GM23248 (cell line): ENCODE results near the gene PHF21A. TPM values are rescaled to one million over a fixed set of nuclear protein-coding genes. Genes with fewer than 3 reads are reported as not detected.

ENCODE experiments used
- DNase-seq: peaks from one replicate; pipeline ENCODE4 v3.0.0-alpha.2; 2015
- H2AFZ ChIP-seq: fragments of 200-600 bp; sonication (generic); 2 replicates; pipeline ENCODE4 v1.6.1; 2016; ENCODE audit warnings: antibody characterized with exemption
- H3F3A ChIP-seq: fragments of 200-600 bp; sonication (generic); 2 replicates; pipeline ENCODE4 v1.6.1; 2016; ENCODE audit warnings: mild to moderate bottlenecking, antibody characterized with exemption, mixed run types; ENCODE audit not compliant: insufficient read depth
- H3K27ac ChIP-seq: fragments of 200-600 bp; sonication (generic); 2 replicates; pipeline ENCODE4 v1.5.1; 2016; ENCODE audit warnings: mild to moderate bottlenecking
- H3K27me3 ChIP-seq: fragments of 200-600 bp; sonication (generic); replicated peaks from 2 replicates; pipeline ENCODE4 v1.6.1; 2016; ENCODE audit warnings: mild to moderate bottlenecking; ENCODE audit not compliant: insufficient read depth
- H3K36me3 ChIP-seq: fragments of 200-600 bp; sonication (generic); 2 replicates; pipeline ENCODE4 v1.6.1; 2016; ENCODE audit warnings: low read depth, mild to moderate bottlenecking
- H3K4me1 ChIP-seq: fragments of 200-600 bp; sonication (generic); 2 replicates; pipeline ENCODE4 v1.6.1; 2016; ENCODE audit warnings: mild to moderate bottlenecking; ENCODE audit not compliant: insufficient read depth
- H3K4me2 ChIP-seq: fragments of 200-600 bp; sonication (generic); one replicate; pipeline ENCODE4 v1.6.1; 2016; ENCODE audit warnings: mild to moderate bottlenecking; ENCODE audit not compliant: unreplicated experiment
- H3K4me3 ChIP-seq: fragments of 200-600 bp; sonication (generic); 2 replicates; pipeline ENCODE4 v1.5.1; 2016; ENCODE audit warnings: mild to moderate bottlenecking
- H3K79me2 ChIP-seq: fragments of 200-600 bp; sonication (generic); 2 replicates; pipeline ENCODE4 v1.6.1; 2016; ENCODE audit warnings: mild to moderate bottlenecking; ENCODE audit not compliant: insufficient read depth
- H3K9ac ChIP-seq: fragments of 200-600 bp; sonication (generic); 2 replicates; pipeline ENCODE4 v1.6.1; 2016; ENCODE audit warnings: mild to moderate bottlenecking
- H3K9me2 ChIP-seq: fragments of 200-600 bp; sonication (generic); 2 replicates; pipeline ENCODE4 v1.6.1; 2016; ENCODE audit warnings: mixed run types, mild to moderate bottlenecking, moderate library complexity; ENCODE audit not compliant: insufficient read depth
- H3K9me3 ChIP-seq: fragments of 200-600 bp; sonication (generic); one replicate; pipeline ENCODE4 v1.6.1; 2017; ENCODE audit warnings: low read depth
- H4K20me1 ChIP-seq: fragments of 200-600 bp; sonication (generic); 2 replicates; pipeline ENCODE4 v1.6.0; 2016; ENCODE audit not compliant: insufficient read depth
- EZH2 ChIP-seq: fragments of 200-600 bp; sonication (generic); IDR thresholded peaks from 2 replicates; pipeline ENCODE4 v1.6.1; 2018; ENCODE audit warnings: antibody characterized with exemption, mild to moderate bottlenecking; ENCODE audit not compliant: insufficient read depth, poor library complexity, severe bottlenecking
- EZH2phosphoT487 ChIP-seq: fragments of 200-600 bp; sonication (generic); IDR thresholded peaks from 2 replicates; pipeline ENCODE4 v1.6.1; 2018; ENCODE audit warnings: antibody characterized with exemption, moderate library complexity, mild to moderate bottlenecking, low read depth; ENCODE audit not compliant: insufficient read depth
- WGBS, 2 experiments: methylation state at CpG; one replicate each; pipeline ENCODE4 v1.1.6; 2015 to 2017; ENCODE audit warnings: low lambda C conversion rate in 2 of 2, low coverage in 1 of 2; ENCODE audit errors: missing lambda C conversion rate in 2 of 2; 5-methylcytosine and 5-hydroxymethylcytosine counted together
- in situ Hi-C: fragments of 300-500 bp; cut with MboI; formaldehyde crosslinking; loops from 2 replicates; pipeline ENCODE4 v1.15.0; 2020
- polyA plus RNA-seq: library from polyadenylated mRNA; unstranded; fragments of >200 nt; fragmentation: Nextera tagmentation; extraction: Ambion mirVana; gene quantifications from 2 replicates; pipeline ENCODE4 v1.2.1, GENCODE V29; 2016
- total RNA-seq: library from RNA; depleted of rRNA; stranded (reverse); fragments of >200 nt; shearing (Covaris generic); gene quantifications from 2 replicates; pipeline ENCODE4 v1.2.3, GENCODE V29; 2014

The PHF21A gene
- total and polyA plus RNA-seq, 2 experiments from 2014 or later: 11.2 to 17.0 TPM

GRCh38 chr11:45926536-45927331, 194.5 kb downstream of the PHF21A start:
- Histone ChIP-seq H3K27ac (no peak overlapping the region), H3K36me3 (no peaks in the 10 kb centered on the region), H3K9me3 (no peaks in the 10 kb centered on the region), H3K27me3 (peaks cover 12% of the 10 kb centered on the region), H3K9ac (no peak overlapping the region), H3K9me2 (no peaks in the 10 kb centered on the region), H3K79me2 (no peaks in the 10 kb centered on the region), H2AFZ (no peak overlapping the region), H3K4me1 (no peaks in the 10 kb centered on the region), H3F3A (no peaks in the 10 kb centered on the region), H3K4me3 (no peak overlapping the region), H4K20me1 (no peaks in the 10 kb centered on the region), H3K4me2 (no peak overlapping the region)
- WGBS, 2 experiments: 71 to 72% methylated on average over 11 to 12 of the region's 12 CpGs
- in situ Hi-C loops: no loop called here
- no peak for DNase-seq
- TF ChIP-seq EZH2phosphoT487 (no peak), EZH2 (no peak)

DNA sequence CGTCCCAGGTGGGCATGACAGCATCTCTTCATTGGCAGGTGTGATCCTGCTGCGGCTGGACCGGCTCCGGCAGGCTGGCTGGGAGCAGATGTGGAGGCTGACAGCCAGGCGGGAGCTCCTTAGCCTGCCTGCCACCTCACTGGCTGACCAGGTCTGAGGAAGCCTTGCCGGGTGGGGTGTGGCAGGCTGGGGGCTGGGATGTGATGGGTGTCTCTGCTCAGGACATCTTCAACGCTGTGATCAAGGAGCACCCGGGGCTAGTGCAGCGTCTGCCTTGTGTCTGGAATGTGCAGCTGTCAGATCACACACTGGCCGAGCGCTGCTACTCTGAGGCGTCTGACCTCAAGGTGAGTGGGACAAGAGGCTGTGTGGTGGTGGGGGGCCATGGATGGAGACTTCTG, 195.3 kb downstream of the PHF21A start:
- Histone ChIP-seq H2AFZ (no peak overlapping the region), H3K9me2 (no peaks in the 10 kb centered on the region), H3K4me1 (no peaks in the 10 kb centered on the region), H3K4me3 (no peak overlapping the region), H3K27me3 (peaks cover 12% of the 10 kb centered on the region), H3K36me3 (no peaks in the 10 kb centered on the region), H3K4me2 (no peak overlapping the region), H3K9ac (no peak overlapping the region), H4K20me1 (no peaks in the 10 kb centered on the region), H3K9me3 (no peaks in the 10 kb centered on the region), H3K27ac (no peak overlapping the region), H3F3A (no peaks in the 10 kb centered on the region), H3K79me2 (no peaks in the 10 kb centered on the region)
- in situ Hi-C loops: no loop called here
- TF ChIP-seq EZH2phosphoT487 (no peak), EZH2 (no peak)
- DNase-seq: no peak
- WGBS, 2 experiments: 43 to 52% methylated on average over 10 to 12 of the region's 12 CpGs

- TF ChIP-seq EZH2: no peak
- TF ChIP-seq EZH2phosphoT487: no peak
- no peaks in the 10 kb centered on the region for H3K9me2 ChIP-seq
- H2AFZ ChIP-seq: no peak overlapping the region
- no peaks in the 10 kb centered on the region for H3K36me3 ChIP-seq
- in situ Hi-C loops: no loop called here
- no peaks in the 10 kb centered on the region for H3K79me2 ChIP-seq
- H4K20me1 ChIP-seq: no peaks in the 10 kb centered on the region
- DNase-seq: no peak
- no peaks in the 10 kb centered on the region for H3K9me3 ChIP-seq
- no peak overlapping the region for H3K27ac ChIP-seq
- H3K27me3 ChIP-seq: peaks cover 12% of the 10 kb centered on the region
- H3K4me2 ChIP-seq: no peak overlapping the region
- no peak overlapping the region for H3K4me3 ChIP-seq
- WGBS, 2 experiments: 56 to 74% methylated on average over 3 of the region's 3 CpGs
- H3F3A ChIP-seq: no peaks in the 10 kb centered on the region
- no peak overlapping the region for H3K9ac ChIP-seq
- H3K4me1 ChIP-seq: no peaks in the 10 kb centered on the region
Measured at GRCh38 chr11:45925550-45925949, 195.7 kb downstream of the PHF21A start.

DNA sequence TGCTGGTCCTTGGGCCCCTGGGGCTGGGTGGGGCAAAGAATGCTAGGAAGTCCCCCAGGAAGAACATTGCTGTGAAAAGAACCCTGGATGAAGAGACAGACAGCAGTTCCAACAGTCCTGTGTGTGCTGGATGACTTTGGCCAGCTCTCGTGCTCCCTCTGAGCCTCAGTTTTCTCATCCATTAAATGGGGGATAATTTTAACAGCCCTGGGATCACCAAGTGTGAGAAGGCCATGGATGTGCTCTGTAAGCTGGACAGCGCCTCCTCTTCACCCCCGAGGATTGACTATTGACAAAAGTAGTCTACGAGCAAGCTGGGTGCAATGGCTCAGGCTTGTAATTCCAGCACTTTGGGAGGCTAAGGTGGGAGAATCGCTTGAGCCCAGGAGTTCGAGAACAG, 196.3 kb downstream of the PHF21A start:
- no peaks in the 10 kb centered on the region for H4K20me1 ChIP-seq
- no peak for TF ChIP-seq EZH2
- TF ChIP-seq EZH2phosphoT487: no peak
- H3F3A ChIP-seq: no peaks in the 10 kb centered on the region
- no peak overlapping the region for H3K4me2 ChIP-seq
- H3K4me1 ChIP-seq: no peaks in the 10 kb centered on the region
- no peaks in the 10 kb centered on the region for H3K79me2 ChIP-seq
- no peak overlapping the region for H3K4me3 ChIP-seq
- no peaks in the 10 kb centered on the region for H3K9me2 ChIP-seq
- no peak overlapping the region for H3K27ac ChIP-seq
- WGBS, 2 experiments: 83 to 84% methylated on average over 6 of the region's 6 CpGs
- H2AFZ ChIP-seq: no peak overlapping the region
- H3K9ac ChIP-seq: no peak overlapping the region
- peaks cover 12% of the 10 kb centered on the region for H3K27me3 ChIP-seq
- no peaks in the 10 kb centered on the region for H3K36me3 ChIP-seq
- H3K9me3 ChIP-seq: no peaks in the 10 kb centered on the region
- DNase-seq: no peak
- in situ Hi-C loops: no loop called here
